Mucosa of descending colon (tissue), 3 donors: Measurements from ENCODE around the gene GAA. TPM values are rescaled to one million over a fixed set of nuclear protein-coding genes. Genes with fewer than 3 reads are reported as not detected.
A peak's percentile ranks its signal among the peaks of the same experiment; 100 is the strongest.

Source experiments
- ATAC-seq: fragments of 200-7000 bp; cut with Tn5 transposase; one replicate; pipeline ENCODE4 v1.9.1; 2020; ENCODE audit warnings: mild to moderate bottlenecking, moderate library complexity
- DNase-seq, 3 donors: peaks; one replicate each; pipeline ENCODE4 v3.0.0-alpha.2; 2020
- H3K36me3 ChIP-seq: fragments of 200-600 bp; one replicate; pipeline ENCODE4 v1.8.0; 2021; ENCODE audit warnings: low read depth, mild to moderate bottlenecking
- H3K4me1 ChIP-seq: fragments of 200-600 bp; one replicate; pipeline ENCODE4 v1.8.0; 2021; ENCODE audit warnings: low read depth, mild to moderate bottlenecking
- H3K4me3 ChIP-seq: fragments of 200-600 bp; one replicate; pipeline ENCODE4 v1.8.0; 2021; ENCODE audit warnings: mild to moderate bottlenecking
- H3K9me3 ChIP-seq: fragments of 200-600 bp; one replicate; pipeline ENCODE4 v1.8.0; 2021; ENCODE audit warnings: mild to moderate bottlenecking
- CTCF ChIP-seq: fragments of 200-600 bp; IDR thresholded peaks from one replicate; pipeline ENCODE4 v1.8.0; 2022; ENCODE audit warnings: antibody characterized with exemption, mild to moderate bottlenecking
- intact Hi-C, 2 donors: fragments of 100-400 bp; cut with DNase I in 1 of 2; cut with micrococcal nuclease in 1 of 2; formaldehyde crosslinking; loops; one replicate each; pipeline versions ENCODE4 v1.11.0 to v1.11.1; 2022; cut with DNase I, micrococcal nuclease
- total RNA-seq, 3 donors: library from RNA; stranded (reverse); fragmentation: NEBNext Ultra II Directional in 2 of 3; extraction: Animal tissue kit (Norgen Biotek cat#: 25700) in 2 of 3; gene quantifications; one replicate each; pipeline versions ENCODE4 v1.2.1 to v1.2.4, GENCODE V29; 2021 to 2023
- donor health status: DM: no; HTN: no; CAD: no; lungs with moderate emphysema.
- donor health status: DM: no; HTN: no; CAD: no.
- donor health status: DM: no; HTN: yes; CAD: no.

Gene GAA
- total RNA-seq, 3 donors from 2014 or later = 23.4 to 50.0 (median 49.3) TPM

GRCh38 chr17:80060644-80061043 is 40.7 kb upstream of the GAA start:
- intact Hi-C loops = no loop called here
- Histone ChIP-seq H3K4me1 (no peaks in the 10 kb centered on the region), H3K4me3 (no peak overlapping the region), H3K9me3 (no peaks in the 10 kb centered on the region), H3K36me3 (no peaks in the 10 kb centered on the region)
- no peak for ATAC-seq
- no peak for DNase-seq
- TF ChIP-seq CTCF = no peak

- Histone ChIP-seq H3K36me3 (no peaks in the 10 kb centered on the region), H3K9me3 (no peaks in the 10 kb centered on the region), H3K4me3 (no peak overlapping the region), H3K4me1 (no peaks in the 10 kb centered on the region)
- no peak for TF ChIP-seq CTCF
- DNase-seq (no peak), ATAC-seq (no peak)
- intact Hi-C loops = no loop called here
Measured at GRCh38 chr17:80061421-80061820, 40.0 kb upstream of the GAA start.

- Histone ChIP-seq H3K36me3 (no peaks in the 10 kb centered on the region), H3K4me1 (no peaks in the 10 kb centered on the region), H3K9me3 (no peaks in the 10 kb centered on the region), H3K4me3 (no peak overlapping the region)
- ATAC-seq = peak; percentile 69
- no peak for TF ChIP-seq CTCF
- peak; percentile 47 to 75 (median 58) for DNase-seq
- intact Hi-C loops = no loop called here
Measured at GRCh38 chr17:80063830-80064585, 37.4 kb upstream of the GAA start.

- ATAC-seq = no peak
- Histone ChIP-seq H3K9me3 (no peaks in the 10 kb centered on the region), H3K36me3 (no peaks in the 10 kb centered on the region), H3K4me3 (no peak overlapping the region), H3K4me1 (peaks cover 3% of the 10 kb centered on the region)
- TF ChIP-seq CTCF = no peak
- DNase-seq = peak in 1 of 3 donors; percentile 27
- intact Hi-C loops = no loop called here
Measured at GRCh38 chr17:80064696-80065095, 36.7 kb upstream of the GAA start.

GRCh38 chr17:80065478-80066170 is 35.8 kb upstream of the GAA start:
- ATAC-seq = no peak
- peaks cover 3% of the 10 kb centered on the region for H3K4me1 ChIP-seq
- no peaks in the 10 kb centered on the region for H3K36me3 ChIP-seq
- intact Hi-C loops = no loop called here
- H3K9me3 ChIP-seq = no peaks in the 10 kb centered on the region
- TF ChIP-seq CTCF = no peak
- no peak overlapping the region for H3K4me3 ChIP-seq
- peak in 1 of 3 donors; percentile 16 for DNase-seq
